NCI-H510A treated with DMSO at 0.1 percent for 48 hours (cell line): Measurements from ENCODE around the gene MKNK1.

Experiments
- DNase-seq: peaks from one replicate; lab custom pipeline; 2025; lab: John Stamatoyannopoulos, UW

MKNK1 gene

GRCh38 chr1:46522184-46522968 lies 81.7 kb downstream of the MKNK1 start:
- DNase-seq, result no peak

- DNase-seq, result no peak
These were observed 82.7 kb downstream of the MKNK1 start for GRCh38 chr1:46521414-46521813.

DNA sequence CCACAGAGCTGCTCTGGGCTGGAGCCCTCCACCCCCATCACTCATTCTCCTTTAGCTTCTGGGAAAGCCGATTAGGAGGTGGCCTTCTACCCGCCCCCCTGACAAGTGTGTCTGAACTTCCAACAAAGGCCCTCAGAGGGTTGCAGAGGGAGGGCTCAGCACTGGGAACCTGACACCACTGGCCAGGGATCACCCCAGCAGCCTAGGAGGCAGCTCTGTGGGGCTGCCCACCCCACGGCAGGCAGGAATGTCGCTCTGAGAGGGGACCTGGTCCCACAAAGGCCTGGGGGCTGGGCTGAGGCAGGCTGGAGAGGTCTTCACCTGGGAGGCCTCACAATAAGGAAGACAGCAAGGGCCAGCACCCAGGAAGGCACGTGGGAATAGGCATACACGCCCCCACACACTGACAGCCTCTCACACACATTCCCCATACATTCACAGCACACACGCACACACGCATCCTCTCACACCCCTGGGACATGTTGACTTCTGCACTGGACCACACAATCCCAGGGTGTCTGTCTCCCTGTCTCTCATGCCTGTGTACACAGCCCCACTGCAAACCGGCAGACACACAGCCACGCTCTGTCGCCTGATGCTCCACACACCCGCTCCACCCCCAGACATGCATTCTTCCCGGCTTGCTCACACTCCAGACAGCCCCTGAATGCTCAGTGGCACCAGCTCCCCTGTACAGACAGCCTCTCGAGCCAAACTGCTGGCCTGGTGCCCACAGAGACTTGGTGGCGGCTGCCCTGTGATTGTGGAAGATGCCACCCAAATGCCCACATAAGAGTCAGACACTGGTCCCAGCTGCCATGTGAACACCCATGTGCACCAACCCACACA lies 83.8 kb downstream of the MKNK1 start:
- peak; percentile 19 for DNase-seq

- no peak for DNase-seq
These were observed 84.9 kb downstream of the MKNK1 start for GRCh38 chr1:46519209-46519608.

DNA sequence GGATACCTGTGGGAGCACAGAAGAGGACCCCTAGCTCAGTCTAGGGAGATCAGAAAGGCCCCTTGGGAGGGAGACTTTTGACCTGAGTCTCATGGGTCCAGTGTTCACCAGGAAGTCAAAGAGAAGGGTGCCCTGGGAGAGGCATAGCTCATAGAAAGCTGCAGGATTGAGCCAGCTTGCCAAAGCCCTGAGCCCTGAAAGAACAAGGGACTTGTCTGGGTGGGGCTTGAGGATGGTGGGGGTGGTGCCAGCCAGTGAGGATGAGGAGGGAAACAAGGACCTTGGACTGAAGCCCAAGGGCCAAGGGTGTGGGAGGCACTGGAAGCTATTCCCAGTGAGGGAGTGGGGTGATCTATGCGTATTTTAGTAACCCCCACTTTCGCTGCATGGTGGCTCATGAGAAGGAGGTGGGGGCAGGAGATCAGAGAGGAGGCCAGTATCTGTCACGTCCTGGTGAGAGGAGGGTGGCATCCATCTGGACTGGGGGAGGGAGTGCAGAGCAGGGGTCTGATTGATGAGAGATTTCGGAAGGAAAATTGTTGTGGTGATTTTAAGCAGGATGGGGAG lies 86.1 kb downstream of the MKNK1 start:
- no peak for DNase-seq

GRCh38 chr1:46517010-46517600 lies 87.0 kb downstream of the MKNK1 start:
- peak; percentile 92 for DNase-seq

DNA sequence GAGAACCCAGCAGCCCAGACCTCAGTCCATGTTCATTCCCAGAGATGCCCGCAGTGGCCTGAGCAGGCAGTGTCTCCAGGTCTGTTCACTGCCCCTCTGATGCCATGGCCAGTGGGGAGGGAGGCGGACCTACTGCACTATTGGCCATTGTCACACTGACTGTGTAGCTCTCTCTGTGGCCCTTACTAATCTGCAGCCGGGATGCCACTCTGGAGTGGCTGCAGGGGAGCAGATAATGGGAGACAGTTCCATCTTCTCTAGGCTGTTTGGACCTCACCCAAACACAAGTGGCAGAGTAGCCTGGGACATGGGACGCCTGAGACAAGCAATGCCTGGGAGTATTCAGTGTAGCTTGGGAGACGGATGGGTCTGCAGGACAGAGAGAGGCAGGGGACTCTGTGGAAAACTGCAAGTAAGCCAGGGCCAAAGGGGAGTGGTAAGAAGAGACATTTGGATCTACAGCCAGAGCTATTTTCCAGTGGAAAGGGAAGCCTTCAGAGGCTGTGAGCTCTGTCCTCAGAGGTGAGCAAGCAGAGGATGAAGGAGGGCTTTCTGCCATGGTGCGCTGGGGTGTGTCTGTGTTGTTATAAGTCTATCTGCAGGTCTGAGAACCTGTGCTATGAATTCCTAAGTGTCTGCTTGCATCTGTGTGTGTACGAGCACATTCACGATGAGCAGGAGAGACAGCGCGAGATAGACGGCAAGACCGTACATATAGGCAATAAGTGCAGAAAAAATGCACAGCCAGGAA lies 87.7 kb downstream of the MKNK1 start:
- DNase-seq, result no peak

DNA sequence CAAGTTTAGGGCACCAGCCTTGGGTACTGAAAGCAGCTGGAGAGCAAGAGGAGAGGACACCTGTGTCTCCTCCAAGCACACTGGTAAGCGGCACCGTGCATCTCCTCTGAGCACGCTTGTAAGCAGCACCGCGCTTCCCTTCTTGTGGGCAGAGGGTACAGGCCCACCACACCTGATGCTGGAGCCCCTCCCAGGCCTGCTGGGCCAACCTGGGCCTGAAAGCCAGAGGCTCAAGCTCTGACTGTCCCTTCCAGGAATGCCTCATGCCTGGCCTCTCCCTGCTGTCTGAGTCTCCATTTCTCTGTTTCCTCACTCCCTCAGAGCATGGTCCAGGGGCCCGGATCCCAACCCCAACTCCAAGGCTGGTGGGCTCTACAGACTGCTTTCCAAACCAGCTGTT lies 88.5 kb downstream of the MKNK1 start:
- no peak for DNase-seq

GRCh38 chr1:46513536-46513935 lies 90.5 kb downstream of the MKNK1 start:
- DNase-seq, result no peak

GRCh38 chr1:46512792-46513190 lies 91.3 kb downstream of the MKNK1 start:
- no peak for DNase-seq

DNA sequence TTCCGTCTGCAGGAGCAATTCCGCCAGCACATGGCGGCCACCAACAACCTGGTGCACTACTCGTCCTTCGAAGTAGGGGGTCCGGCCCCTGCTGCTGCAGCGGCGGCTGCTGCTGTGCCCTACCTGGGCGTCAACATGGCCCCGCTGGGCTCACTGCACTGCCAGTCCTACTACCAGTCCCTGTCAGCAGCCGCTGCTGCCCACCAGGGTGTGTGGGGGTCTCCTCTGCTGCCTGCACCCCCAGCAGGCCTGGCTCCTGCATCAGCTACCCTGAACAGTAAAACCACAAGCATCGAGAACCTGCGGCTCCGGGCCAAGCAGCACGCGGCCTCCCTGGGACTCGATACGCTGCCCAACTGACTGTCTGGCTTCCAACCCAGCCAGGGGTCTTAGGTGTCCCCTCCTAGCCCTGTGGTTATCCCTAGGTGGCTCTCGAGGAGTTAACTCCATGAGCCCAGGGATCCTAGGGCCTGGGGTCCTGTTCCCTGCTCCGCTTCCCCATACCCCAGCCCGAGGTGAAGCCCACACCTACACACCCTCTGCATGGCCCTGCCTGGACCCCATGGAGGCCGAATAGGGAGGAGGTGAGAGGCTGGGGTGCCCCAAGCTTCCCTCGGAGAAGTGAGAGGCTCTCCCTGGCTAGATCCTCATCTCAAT lies 91.8 kb downstream of the MKNK1 start:
- no peak for DNase-seq

- DNase-seq, result no peak
These were observed 93.1 kb downstream of the MKNK1 start for GRCh38 chr1:46510998-46511365.

- no peak for DNase-seq
These were observed 93.6 kb downstream of the MKNK1 start for GRCh38 chr1:46510341-46510997.

DNA sequence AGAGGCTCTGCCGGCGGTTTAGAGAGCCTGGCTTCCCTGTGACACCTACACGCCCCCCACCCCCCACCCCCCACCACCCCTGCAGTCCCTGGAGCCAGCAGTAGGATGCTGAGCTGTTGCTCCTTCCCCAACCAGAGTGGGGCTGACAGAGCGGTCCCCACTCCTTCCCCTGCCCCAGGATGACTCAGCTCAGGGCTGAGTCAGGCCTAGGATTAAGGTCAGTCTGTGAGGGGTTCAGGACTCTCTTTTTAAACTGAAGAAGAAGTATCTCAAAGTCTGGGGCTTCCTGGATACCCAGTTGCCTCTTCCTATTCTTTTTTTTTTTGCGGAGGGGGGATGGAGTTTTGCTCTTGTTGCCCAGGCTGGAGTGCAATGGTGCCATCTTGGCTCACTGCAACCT lies 95.3 kb downstream of the MKNK1 start:
- no peak for DNase-seq
